ENCODE data around the gene ST6GALNAC5. TPM values are rescaled to one million over a fixed set of nuclear protein-coding genes. Genes with fewer than 3 reads are reported as not detected.

The ST6GALNAC5 gene
- total RNA-seq, 1 experiment from 2014 or later: not detected

- H3K4me3 ChIP-seq (ENCODE audit: low read depth in 2 of 2, low read length in 2 of 2): no peak overlapping the region
- DNase-seq (ENCODE audit: low read depth, low spot score) (no peak), ATAC-seq (no peak)
- CTCF ChIA-PET: no interaction called here
- no peaks in the 10 kb centered on the region for H3K4me1 ChIP-seq (ENCODE audit: control insufficient read depth, insufficient read depth, low read length)
- no peaks in the 10 kb centered on the region for H3K9me3 ChIP-seq (ENCODE audit: control insufficient read depth, insufficient read depth, low read depth, low read length)
- TF ChIP-seq POLR2AphosphoS5 (IDR thresholded peaks at IDR 0.05; ENCODE audit: low read depth, low read length) (no peak), REST (IDR thresholded peaks at IDR 0.05; ENCODE audit: insufficient read depth in 1 of 2, low read depth in 2 of 2, low read length in 1 of 2) (no peak), CTCF (IDR thresholded peaks at IDR 0.05) (no peak), TCF7L2 (IDR thresholded peaks at IDR 0.05; ENCODE audit: low read depth, low read length) (no peak), SIN3A (IDR thresholded peaks at IDR 0.05; ENCODE audit: borderline replicate concordance, insufficient read depth, low read depth, low read length) (no peak)
- intact Hi-C loops (cut with micrococcal nuclease; ENCODE audit: unreplicated experiment): no loop called here
- in situ Hi-C loops (cut with HindIII; ENCODE audit: low pct_unique_long_range_greater_than_20kb, low sequenced_read_pairs): no loop called here
- POLR2A ChIA-PET: no interaction called here
- H3K27ac ChIP-seq (ENCODE audit: low read length): no peak overlapping the region
- H3K27me3 ChIP-seq (ENCODE audit: control insufficient read depth, insufficient read depth, low read length): no peaks in the 10 kb centered on the region
- no TSS peak for BruUV-seq (replicated peaks)
- H3K36me3 ChIP-seq (ENCODE audit: control insufficient read depth, insufficient read depth, low read length): no peaks in the 10 kb centered on the region
These were observed 40.2 kb upstream of the ST6GALNAC5 start for GRCh38 chr1:76827066-76827465.

GRCh38 chr1:76830373-76830772, 36.9 kb upstream of the ST6GALNAC5 start:
- DNase-seq (ENCODE audit: low read depth, low spot score): no peak
- H3K27me3 ChIP-seq (ENCODE audit: control insufficient read depth, insufficient read depth, low read length): no peaks in the 10 kb centered on the region
- TF ChIP-seq TCF7L2 (IDR thresholded peaks at IDR 0.05; ENCODE audit: low read depth, low read length) (no peak), POLR2AphosphoS5 (IDR thresholded peaks at IDR 0.05; ENCODE audit: low read depth, low read length) (no peak), SIN3A (IDR thresholded peaks at IDR 0.05; ENCODE audit: borderline replicate concordance, insufficient read depth, low read depth, low read length) (no peak), CTCF (IDR thresholded peaks at IDR 0.05) (no peak), REST (IDR thresholded peaks at IDR 0.05; ENCODE audit: insufficient read depth in 1 of 2, low read depth in 2 of 2, low read length in 1 of 2) (no peak)
- no peak overlapping the region for H3K4me3 ChIP-seq (ENCODE audit: low read depth in 2 of 2, low read length in 2 of 2)
- intact Hi-C loops (cut with micrococcal nuclease; ENCODE audit: unreplicated experiment) (no loop called here), in situ Hi-C loops (cut with HindIII; ENCODE audit: low pct_unique_long_range_greater_than_20kb, low sequenced_read_pairs) (no loop called here)
- ATAC-seq: no peak
- no peaks in the 10 kb centered on the region for H3K4me1 ChIP-seq (ENCODE audit: control insufficient read depth, insufficient read depth, low read length)
- BruUV-seq (replicated peaks): no TSS peak
- no peaks in the 10 kb centered on the region for H3K36me3 ChIP-seq (ENCODE audit: control insufficient read depth, insufficient read depth, low read length)
- CTCF ChIA-PET: no interaction called here
- H3K27ac ChIP-seq (ENCODE audit: low read length): no peak overlapping the region
- POLR2A ChIA-PET: no interaction called here
- no peaks in the 10 kb centered on the region for H3K9me3 ChIP-seq (ENCODE audit: control insufficient read depth, insufficient read depth, low read depth, low read length)

All from Panc1 (cell line).